HepG2 (cell line): ENCODE results near the gene RHBDF2. TPM values are rescaled to one million over a fixed set of nuclear protein-coding genes. Genes with fewer than 3 reads are reported as not detected.

Experiments used
- ASH2L ChIP-seq: fragments of 300-600, 200-600 bp; sonication (generic); IDR thresholded peaks from 2 replicates; pipeline ENCODE4 v1.7.0; 2017; ENCODE audit warnings: low read depth, mild to moderate bottlenecking, moderate library complexity, mixed read lengths, low read length; ENCODE audit not compliant: insufficient read length
- FOXO1 ChIP-seq: sonication (generic); formaldehyde crosslinking; IDR thresholded peaks from 2 replicates; pipeline ENCODE4 v1.4.0; 2020; ENCODE audit warnings: missing genetic modification reagents
- HDAC1 ChIP-seq: sonication (generic); formaldehyde crosslinking; IDR thresholded peaks from 2 replicates; pipeline ENCODE4 v1.5.1; 2020; ENCODE audit warnings: mild to moderate bottlenecking, missing genetic modification reagents
- HNRNPLL ChIP-seq: fragments of 200-400 bp; formaldehyde crosslinking; IDR thresholded peaks from 2 replicates; pipeline ENCODE4 v1.6.1; 2017; ENCODE audit warnings: mild to moderate bottlenecking, low read depth, low read length; ENCODE audit not compliant: poor library complexity, severe bottlenecking
- HOXD1 ChIP-seq: sonication (generic); formaldehyde crosslinking; IDR thresholded peaks from 2 replicates; pipeline ENCODE4 v1.5.0; 2020; ENCODE audit warnings: missing genetic modification reagents
- IKZF1 ChIP-seq: fragments of 450-650 bp; IDR thresholded peaks from 2 replicates; pipeline ENCODE4 v1.7.1; 2016
- KLF9 ChIP-seq: IDR thresholded peaks from 2 replicates; pipeline ENCODE4 v1.6.1; 2016; ENCODE audit warnings: low read depth
- SIN3B ChIP-seq: fragments of 150-350 bp; IDR thresholded peaks from 2 replicates; pipeline ENCODE4 v1.6.1; 2014; ENCODE audit warnings: low read length
- WIZ ChIP-seq: sonication (generic); formaldehyde crosslinking; IDR thresholded peaks from 2 replicates; pipeline ENCODE4 v1.5.1; 2020; ENCODE audit warnings: mild to moderate bottlenecking, missing genetic modification reagents
- YEATS4 ChIP-seq: sonication (generic); formaldehyde crosslinking; IDR thresholded peaks from 2 replicates; pipeline ENCODE4 v1.4.0; 2020; ENCODE audit warnings: missing genetic modification reagents, borderline replicate concordance
- ZFP82 ChIP-seq: sonication (generic); formaldehyde crosslinking; IDR thresholded peaks from 2 replicates; pipeline ENCODE4 v1.5.1; 2020; ENCODE audit warnings: mild to moderate bottlenecking, missing genetic modification reagents, borderline replicate concordance
- ZNF160 ChIP-seq: sonication (generic); formaldehyde crosslinking; IDR thresholded peaks from 2 replicates; pipeline ENCODE4 v1.8.0; 2022; ENCODE audit warnings: mild to moderate bottlenecking, inconsistent platforms, missing genetic modification reagents
- ZNF20 ChIP-seq: sonication (generic); formaldehyde crosslinking; IDR thresholded peaks from 2 replicates; pipeline ENCODE4 v1.4.0; 2020; ENCODE audit warnings: mild to moderate bottlenecking, moderate library complexity, missing genetic modification reagents
- ZNF713 ChIP-seq: sonication (generic); formaldehyde crosslinking; IDR thresholded peaks from 2 replicates; pipeline ENCODE4 v1.4.0; 2020; ENCODE audit warnings: mild to moderate bottlenecking, missing genetic modification reagents
- ZNF773 ChIP-seq: sonication (generic); formaldehyde crosslinking; IDR thresholded peaks from 2 replicates; pipeline ENCODE4 v1.4.0; 2020; ENCODE audit warnings: missing genetic modification reagents, borderline replicate concordance
- polyA plus RNA-seq, 8 experiments: library from polyadenylated mRNA; depleted of rRNA in 3 of 8; stranded (reverse) in 7 of 8; unstranded in 1 of 8; fragments of >200 nt; fragmentation: Illumina TruSeq in 4 of 8; extraction: Trizol in 4 of 8; gene quantifications; 2 replicates each; pipeline versions ENCODE4 v1.2.1 to v1.2.3, GENCODE V29; 2011 to 2016; ENCODE audit warnings: low read depth in 4 of 8, missing spikeins in 1 of 8, mixed read lengths in 1 of 8; ENCODE audit not compliant: insufficient read depth in 1 of 8
- total RNA-seq, 5 experiments: library from RNA; depleted of rRNA; stranded (reverse); fragments of >200 nt; fragmentation: Illumina TruSeq; extraction: Trizol; gene quantifications; 2 replicates each; pipeline ENCODE4 v1.2.3, GENCODE V29; 2016; ENCODE audit warnings: low read depth in 1 of 5
- TF ChIP-seq, protein P1 (sequence below): sonication (generic); formaldehyde crosslinking; IDR thresholded peaks from 2 replicates; pipeline ENCODE4 v1.4.0; 2020; ENCODE audit warnings: missing genetic modification reagents, borderline replicate concordance
- TF ChIP-seq, protein P2 (sequence below): sonication (generic); formaldehyde crosslinking; IDR thresholded peaks from 2 replicates; pipeline ENCODE4 v1.4.0; 2020; ENCODE audit warnings: missing genetic modification reagents; ENCODE audit errors: not compliant biosample characterization
- TF ChIP-seq, protein P3 (sequence below): sonication (generic); formaldehyde crosslinking; IDR thresholded peaks from 2 replicates; pipeline ENCODE4 v1.4.0; 2020; ENCODE audit warnings: missing genetic modification reagents
- TF ChIP-seq, protein P4 (sequence below): fragments of 450-650 bp; IDR thresholded peaks from 2 replicates; pipeline ENCODE4 v1.6.1; 2017
- TF ChIP-seq, protein P5 (sequence below): sonication (generic); formaldehyde crosslinking; IDR thresholded peaks from 2 replicates; pipeline ENCODE4 v1.5.1; 2020; ENCODE audit warnings: mild to moderate bottlenecking, moderate library complexity, missing genetic modification reagents
- TF ChIP-seq, protein P6 (sequence below): sonication (generic); formaldehyde crosslinking; IDR thresholded peaks from 2 replicates; pipeline ENCODE4 v1.4.0; 2020; ENCODE audit warnings: low read depth, mild to moderate bottlenecking, missing genetic modification reagents

Gene RHBDF2
- total and polyA plus RNA-seq, 2 of the 13 experiments (the other 11 are each of a cell fraction or from before 2014, with no cell fraction given), result 7.8 to 24.2 TPM

DNA sequence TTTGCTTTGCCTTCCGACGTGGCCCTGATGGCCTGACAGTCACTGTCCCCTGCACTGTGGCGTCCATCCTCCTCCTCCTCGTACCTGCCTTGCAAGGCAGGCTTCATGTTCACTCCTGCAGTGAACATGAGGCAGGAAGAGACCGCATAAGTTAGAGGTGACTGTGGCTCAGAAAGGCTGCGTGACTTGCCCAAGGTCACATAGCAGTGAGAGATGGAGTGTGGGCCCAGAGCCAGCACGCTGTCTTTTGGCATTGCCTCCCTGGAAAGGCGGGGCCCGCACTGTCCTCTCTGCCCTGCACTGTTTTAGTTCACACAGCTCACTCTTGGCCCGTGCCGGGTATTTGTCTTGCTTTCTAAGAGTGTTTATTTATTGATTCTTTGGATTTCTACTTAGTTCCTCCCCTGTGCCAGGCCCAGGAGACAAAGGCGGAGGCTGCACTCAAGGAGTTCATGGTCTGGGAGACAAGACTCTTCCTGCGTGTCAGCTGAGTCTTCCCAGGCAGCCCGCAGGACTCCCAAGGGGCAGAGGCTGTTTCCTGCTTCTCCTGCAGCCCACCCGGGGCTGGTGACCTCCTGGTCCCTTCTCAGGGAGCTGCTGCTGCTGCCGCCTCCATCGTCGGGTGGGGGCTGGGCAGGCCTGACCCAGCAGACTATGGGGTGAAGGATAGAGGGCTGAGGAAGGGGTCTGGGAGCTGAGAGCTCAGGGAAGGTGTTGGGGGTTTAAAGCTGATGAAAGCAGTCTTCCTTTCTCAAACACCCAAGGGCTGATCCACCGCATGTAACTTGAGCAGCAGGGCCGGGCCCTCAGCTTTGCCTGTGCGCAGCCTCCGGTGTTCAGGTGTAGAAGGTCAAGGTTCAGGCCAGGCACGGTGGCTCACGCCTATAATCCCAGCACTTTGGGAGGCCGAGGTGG lies 23.6 kb upstream of the RHBDF2 start (continued):
- TF ChIP-seq, protein P1, sequence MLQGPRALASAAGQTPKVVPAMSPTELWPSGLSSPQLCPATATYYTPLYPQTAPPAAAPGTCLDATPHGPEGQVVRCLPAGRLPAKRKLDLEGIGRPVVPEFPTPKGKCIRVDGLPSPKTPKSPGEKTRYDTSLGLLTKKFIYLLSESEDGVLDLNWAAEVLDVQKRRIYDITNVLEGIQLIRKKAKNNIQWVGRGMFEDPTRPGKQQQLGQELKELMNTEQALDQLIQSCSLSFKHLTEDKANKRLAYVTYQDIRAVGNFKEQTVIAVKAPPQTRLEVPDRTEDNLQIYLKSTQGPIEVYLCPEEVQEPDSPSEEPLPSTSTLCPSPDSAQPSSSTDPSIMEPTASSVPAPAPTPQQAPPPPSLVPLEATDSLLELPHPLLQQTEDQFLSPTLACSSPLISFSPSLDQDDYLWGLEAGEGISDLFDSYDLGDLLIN (CRISPR knock-in tag), result no peak
- TF ChIP-seq WIZ (CRISPR knock-in tag), result no peak
- peak; percentile 67 for TF ChIP-seq HNRNPLL
- 0 out of 2 replicates have a peak, but pooled peaks have one; percentile 28 for TF ChIP-seq ZNF713 (CRISPR knock-in tag)
- TF ChIP-seq ZFP82 (CRISPR knock-in tag), result no peak
- TF ChIP-seq ZNF773 (CRISPR knock-in tag), result no peak
- TF ChIP-seq, protein P2, sequence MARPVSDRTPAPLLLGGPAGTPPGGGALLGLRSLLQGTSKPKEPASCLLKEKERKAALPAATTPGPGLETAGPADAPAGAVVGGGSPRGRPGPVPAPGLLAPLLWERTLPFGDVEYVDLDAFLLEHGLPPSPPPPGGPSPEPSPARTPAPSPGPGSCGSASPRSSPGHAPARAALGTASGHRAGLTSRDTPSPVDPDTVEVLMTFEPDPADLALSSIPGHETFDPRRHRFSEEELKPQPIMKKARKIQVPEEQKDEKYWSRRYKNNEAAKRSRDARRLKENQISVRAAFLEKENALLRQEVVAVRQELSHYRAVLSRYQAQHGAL (CRISPR knock-in tag), result no peak
- TF ChIP-seq, protein P3, sequence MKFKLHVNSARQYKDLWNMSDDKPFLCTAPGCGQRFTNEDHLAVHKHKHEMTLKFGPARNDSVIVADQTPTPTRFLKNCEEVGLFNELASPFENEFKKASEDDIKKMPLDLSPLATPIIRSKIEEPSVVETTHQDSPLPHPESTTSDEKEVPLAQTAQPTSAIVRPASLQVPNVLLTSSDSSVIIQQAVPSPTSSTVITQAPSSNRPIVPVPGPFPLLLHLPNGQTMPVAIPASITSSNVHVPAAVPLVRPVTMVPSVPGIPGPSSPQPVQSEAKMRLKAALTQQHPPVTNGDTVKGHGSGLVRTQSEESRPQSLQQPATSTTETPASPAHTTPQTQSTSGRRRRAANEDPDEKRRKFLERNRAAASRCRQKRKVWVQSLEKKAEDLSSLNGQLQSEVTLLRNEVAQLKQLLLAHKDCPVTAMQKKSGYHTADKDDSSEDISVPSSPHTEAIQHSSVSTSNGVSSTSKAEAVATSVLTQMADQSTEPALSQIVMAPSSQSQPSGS (CRISPR knock-in tag), result no peak
- TF ChIP-seq FOXO1, result no peak; the same call in 1 of the 2 replicates
- TF ChIP-seq YEATS4 (CRISPR knock-in tag), result peak; percentile 47; the same call in 1 of the 2 replicates
- no peak for TF ChIP-seq KLF9 (CRISPR knock-in tag)
- TF ChIP-seq ASH2L, result no peak
- no peak for TF ChIP-seq ZNF160 (CRISPR knock-in tag)
- TF ChIP-seq, protein P4, sequence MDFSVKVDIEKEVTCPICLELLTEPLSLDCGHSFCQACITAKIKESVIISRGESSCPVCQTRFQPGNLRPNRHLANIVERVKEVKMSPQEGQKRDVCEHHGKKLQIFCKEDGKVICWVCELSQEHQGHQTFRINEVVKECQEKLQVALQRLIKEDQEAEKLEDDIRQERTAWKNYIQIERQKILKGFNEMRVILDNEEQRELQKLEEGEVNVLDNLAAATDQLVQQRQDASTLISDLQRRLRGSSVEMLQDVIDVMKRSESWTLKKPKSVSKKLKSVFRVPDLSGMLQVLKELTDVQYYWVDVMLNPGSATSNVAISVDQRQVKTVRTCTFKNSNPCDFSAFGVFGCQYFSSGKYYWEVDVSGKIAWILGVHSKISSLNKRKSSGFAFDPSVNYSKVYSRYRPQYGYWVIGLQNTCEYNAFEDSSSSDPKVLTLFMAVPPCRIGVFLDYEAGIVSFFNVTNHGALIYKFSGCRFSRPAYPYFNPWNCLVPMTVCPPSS, result no peak
- TF ChIP-seq HDAC1 (CRISPR knock-in tag), result peak; percentile 63
- TF ChIP-seq HOXD1 (CRISPR knock-in tag), result no peak
- TF ChIP-seq, protein P5, sequence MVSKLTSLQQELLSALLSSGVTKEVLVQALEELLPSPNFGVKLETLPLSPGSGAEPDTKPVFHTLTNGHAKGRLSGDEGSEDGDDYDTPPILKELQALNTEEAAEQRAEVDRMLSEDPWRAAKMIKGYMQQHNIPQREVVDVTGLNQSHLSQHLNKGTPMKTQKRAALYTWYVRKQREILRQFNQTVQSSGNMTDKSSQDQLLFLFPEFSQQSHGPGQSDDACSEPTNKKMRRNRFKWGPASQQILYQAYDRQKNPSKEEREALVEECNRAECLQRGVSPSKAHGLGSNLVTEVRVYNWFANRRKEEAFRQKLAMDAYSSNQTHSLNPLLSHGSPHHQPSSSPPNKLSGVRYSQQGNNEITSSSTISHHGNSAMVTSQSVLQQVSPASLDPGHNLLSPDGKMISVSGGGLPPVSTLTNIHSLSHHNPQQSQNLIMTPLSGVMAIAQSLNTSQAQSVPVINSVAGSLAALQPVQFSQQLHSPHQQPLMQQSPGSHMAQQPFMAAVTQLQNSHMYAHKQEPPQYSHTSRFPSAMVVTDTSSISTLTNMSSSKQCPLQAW (CRISPR knock-in tag), result peak; percentile 47; the same call in 1 of the 2 replicates
- no peak for TF ChIP-seq SIN3B
- TF ChIP-seq IKZF1, result no peak
- TF ChIP-seq, protein P6, sequence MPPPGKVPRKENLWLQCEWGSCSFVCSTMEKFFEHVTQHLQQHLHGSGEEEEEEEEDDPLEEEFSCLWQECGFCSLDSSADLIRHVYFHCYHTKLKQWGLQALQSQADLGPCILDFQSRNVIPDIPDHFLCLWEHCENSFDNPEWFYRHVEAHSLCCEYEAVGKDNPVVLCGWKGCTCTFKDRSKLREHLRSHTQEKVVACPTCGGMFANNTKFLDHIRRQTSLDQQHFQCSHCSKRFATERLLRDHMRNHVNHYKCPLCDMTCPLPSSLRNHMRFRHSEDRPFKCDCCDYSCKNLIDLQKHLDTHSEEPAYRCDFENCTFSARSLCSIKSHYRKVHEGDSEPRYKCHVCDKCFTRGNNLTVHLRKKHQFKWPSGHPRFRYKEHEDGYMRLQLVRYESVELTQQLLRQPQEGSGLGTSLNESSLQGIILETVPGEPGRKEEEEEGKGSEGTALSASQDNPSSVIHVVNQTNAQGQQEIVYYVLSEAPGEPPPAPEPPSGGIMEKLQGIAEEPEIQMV, result no peak
- no peak for TF ChIP-seq ZNF20 (CRISPR knock-in tag)
